ENCODE measurements around the gene ARF3.

ARF3 gene

DNA sequence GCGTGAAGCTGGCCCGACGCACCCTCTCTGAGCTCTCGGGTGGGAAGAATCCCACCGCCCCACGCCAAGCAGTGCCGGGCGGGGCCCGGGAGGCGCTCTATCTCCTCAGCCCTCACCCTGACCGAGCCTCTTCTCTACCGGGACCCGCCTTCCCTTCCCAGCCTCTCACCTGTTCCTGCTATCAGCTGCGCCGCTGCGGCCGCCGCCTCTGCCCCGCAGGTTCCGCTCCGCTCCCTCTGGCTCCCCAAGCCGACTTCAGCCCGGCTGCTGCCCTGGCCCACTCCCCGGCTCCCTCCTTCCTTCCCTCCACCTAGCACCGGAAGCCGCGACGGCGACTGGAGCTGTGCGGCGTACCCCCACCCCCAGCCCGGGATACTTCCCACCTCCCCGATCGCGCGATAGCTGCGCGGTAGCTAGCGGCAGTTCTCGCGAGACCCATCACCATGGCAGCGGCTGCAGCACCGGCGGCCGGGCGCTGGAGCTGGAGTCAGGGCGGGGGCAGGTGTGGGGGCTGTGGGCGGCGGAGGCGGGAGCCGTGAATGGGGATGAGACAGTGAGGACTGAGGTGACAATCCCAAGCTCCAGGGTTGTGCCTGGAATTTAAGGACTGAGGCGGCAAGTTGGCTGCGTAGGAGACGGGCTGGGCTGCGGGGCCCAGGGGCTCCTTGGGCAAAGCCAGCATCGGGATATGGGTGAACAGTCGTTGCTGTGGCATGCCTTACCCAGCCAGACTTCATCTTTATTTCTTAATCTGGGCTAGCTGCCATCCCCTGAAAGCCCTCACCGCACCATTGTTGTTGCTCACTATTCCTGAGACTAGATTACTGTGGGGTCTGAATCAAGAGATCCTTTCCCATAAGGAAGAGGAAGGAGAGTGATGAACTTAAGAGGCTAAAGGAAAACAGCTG lies at the start of gene ARF3:
Gene ARF3, minus strand, starts transcription at position 347 of the 908 bp plus-strand sequence. CDS start 16,392 bp downstream, outside the sequence.
- peak; percentile 80 to 82 for DNase-seq (ENCODE audit: low read depth in 2 of 2)

DNA sequence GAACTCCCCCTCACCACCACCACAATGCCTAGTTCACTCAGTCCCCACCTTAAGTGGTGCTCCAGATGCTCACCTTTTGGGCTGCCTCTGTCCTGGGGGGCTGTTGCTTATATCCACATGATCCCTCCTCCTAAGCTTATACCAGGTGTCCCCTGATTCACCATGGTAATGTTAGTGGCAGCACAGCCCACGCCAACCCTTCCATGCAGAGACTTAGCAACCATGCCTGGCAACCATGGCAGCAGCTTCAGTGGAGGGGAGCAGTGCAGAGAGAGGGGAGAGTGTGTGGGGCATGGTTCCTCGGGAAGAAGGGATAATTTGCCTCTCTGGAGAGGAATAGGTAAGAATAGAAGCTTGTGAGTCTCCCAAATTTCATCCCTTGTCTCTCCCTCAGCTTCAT lies 43.1 kb upstream of the ARF3 start:
- DNase-seq (ENCODE audit: low read depth in 2 of 2), result no peak

DNA sequence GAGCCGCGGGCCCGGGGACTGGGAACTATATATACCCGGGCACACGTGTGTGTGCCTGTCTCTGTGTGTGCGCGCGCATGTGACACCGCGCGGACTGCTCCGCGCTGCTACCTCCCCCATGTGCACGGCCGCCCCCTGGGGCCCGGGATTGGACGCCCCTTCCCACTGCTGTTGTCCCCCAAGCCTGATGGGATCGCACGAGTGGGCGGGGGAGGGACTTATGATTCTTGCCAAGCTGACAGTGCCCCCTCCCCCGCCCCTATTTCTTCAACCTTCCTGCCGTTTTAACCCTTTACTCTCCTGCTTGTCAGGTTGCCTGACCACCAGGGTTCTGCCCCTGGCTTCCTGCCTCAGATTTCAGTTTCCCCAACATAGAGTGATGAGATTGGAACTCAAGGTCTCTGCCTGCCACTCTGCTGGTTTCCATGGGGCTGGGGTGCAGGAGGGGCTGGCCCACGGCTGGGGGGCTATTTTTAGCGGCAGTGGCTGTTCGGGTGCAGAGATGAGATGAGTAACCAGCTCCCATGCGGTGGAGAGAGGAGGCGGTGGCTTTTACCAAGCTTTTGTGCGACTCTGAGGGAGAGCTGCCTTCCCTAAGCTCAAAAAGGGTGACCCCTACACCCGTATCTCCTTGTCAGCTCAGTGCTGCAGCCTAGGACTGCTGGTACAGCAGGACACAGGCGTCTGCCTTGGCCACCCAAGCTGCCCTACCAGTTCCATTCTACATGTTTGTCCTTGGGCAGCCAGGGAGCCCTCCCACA lies 42.3 kb upstream of the ARF3 start, which contains the start of gene DDN:
Gene DDN, minus strand, starts transcription at position 5 of the 761 bp plus-strand sequence. CDS start 88 bp downstream, outside the sequence.
- no peak for DNase-seq (ENCODE audit: low read depth in 2 of 2)

- DNase-seq (ENCODE audit: low read depth in 2 of 2), result no peak
Observed at GRCh38 chr12:48998497-48999353, 41.4 kb upstream of the ARF3 start.

- no peak for DNase-seq (ENCODE audit: low read depth in 2 of 2)
Observed at GRCh38 chr12:48997719-48998496, 40.6 kb upstream of the ARF3 start.

- DNase-seq (ENCODE audit: low read depth in 2 of 2), result peak in 1 of 2 donors; percentile 44
Observed at GRCh38 chr12:48996794-48997718, 39.8 kb upstream of the ARF3 start.

- no peak for DNase-seq (ENCODE audit: low read depth in 2 of 2)
Observed at GRCh38 chr12:48995086-48995879, 38.0 kb upstream of the ARF3 start.

DNA sequence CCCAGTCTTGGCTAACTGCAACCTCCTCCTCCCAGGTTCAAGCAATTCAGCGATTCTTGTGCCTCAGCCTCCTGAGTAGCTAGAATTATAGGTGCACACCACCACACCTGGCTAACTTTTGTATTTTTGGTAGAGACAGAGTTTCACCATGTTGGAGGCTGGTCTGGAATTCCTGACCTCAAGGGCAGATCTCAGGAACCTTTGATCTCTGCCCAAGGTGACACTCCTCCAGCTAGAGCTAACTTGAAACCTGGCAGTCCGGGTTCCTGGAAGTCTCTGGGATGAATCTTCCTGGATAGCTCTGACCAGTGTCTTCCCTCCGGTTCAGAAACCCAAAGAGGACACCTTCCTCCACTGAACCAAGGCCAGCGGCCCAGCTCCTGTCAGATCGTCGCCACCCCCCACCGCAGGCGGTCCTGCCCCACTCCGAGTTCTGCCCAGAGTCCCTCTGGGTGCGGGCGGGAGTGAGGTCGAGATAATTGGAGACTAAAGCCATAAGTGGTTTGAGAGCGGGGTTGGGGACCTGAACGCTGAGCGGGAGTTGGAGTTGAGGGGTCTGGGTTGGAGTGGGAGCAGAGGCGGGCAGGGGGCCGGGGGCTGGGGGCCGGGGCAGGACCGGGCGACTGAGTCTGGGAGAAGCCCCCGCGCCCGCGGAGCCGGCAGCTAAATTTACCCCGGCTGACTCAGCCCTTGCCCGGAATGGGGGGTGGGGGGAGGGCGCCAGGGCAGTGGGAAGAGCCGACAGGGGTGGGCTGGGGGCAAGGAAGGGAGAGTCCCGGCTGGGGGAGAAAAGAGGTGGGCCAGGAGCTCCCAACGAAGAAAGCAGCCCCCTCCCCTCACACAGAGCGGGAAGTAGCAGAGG lies 37.2 kb upstream of the ARF3 start:
- DNase-seq (ENCODE audit: low read depth in 2 of 2), result no peak

- no peak for DNase-seq (ENCODE audit: low read depth in 2 of 2)
Observed at GRCh38 chr12:48993787-48994186, 36.5 kb upstream of the ARF3 start.

GRCh38 chr12:48991247-48992050 lies 34.2 kb upstream of the ARF3 start:
- no peak for DNase-seq (ENCODE audit: low read depth in 2 of 2)

DNA sequence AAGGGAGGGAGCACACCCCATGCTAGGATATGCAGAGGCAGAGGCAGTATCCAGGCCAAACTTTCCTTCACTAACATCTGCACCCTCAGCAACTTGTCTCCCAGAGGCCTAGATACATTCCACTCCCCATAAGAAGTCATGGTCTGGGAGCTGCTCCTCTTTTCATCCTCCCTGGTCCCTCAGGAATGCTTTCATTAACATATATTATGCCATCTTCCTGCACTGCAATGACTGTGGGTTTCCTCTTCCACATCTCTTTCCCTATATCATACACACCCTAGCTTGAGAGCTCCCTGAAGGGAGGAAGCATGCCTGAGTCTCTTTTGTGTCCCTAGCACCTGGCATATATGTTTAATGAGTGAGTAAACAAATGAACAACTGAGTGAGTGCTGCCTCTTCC lies 33.3 kb upstream of the ARF3 start:
- DNase-seq (ENCODE audit: low read depth in 2 of 2), result no peak

DNA sequence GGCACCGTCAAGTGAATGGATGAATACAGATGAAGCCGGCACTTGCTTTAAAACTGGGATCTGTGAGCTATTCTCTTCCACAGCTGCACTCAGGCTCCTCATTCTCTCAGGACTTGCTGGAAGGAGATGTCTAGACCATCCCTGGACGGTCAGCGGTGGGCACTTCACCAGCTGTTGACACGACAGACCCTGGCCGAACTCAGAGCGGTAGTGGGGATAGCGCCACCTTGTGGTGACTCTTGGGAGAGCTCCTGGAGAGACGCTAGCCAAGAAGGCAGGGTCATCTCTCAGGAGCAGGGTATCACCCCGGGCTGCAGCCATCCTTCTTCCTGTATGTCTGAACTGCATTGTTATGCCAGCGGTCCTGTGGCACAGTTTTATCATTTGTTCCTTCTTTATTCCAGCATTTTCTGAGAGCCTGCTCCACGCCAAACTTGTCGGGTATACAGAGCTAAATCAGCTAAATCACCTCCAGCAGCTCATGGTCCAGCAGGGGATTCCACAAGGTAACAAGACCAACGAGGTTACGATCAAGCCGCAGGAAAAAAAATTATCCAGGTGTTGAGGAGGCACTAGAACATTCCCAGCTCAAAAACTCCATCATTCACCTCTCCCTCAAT lies 30.9 kb upstream of the ARF3 start:
- DNase-seq (ENCODE audit: low read depth in 2 of 2), result peak in 1 of 2 donors; percentile 58

GRCh38 chr12:48986720-48987291 lies 29.5 kb upstream of the ARF3 start:
- no peak for DNase-seq (ENCODE audit: low read depth in 2 of 2)

DNA sequence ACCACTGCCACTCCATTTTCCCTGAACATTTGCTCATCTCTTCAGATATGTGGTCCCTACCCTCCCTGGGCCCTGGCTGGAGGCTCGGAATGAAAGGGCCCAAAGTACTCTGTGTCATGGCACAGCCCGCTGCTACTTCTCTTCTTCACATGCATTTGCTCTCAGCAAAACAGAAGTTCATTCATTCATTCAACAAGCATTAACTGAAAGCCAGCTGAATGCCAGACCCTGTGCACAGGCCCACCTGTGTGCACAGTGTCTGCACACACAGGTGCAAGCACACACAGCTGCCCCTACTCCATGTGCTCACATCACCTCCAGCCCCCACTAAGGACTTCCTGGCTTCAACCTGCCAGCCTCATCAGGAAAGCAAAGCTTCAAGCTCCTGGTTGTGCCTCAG lies 28.6 kb upstream of the ARF3 start:
- no peak for DNase-seq (ENCODE audit: low read depth in 2 of 2)

- no peak for DNase-seq (ENCODE audit: low read depth in 2 of 2)
Observed at GRCh38 chr12:48985475-48985897, 28.2 kb upstream of the ARF3 start.

GRCh38 chr12:48982397-48983080 lies 25.3 kb upstream of the ARF3 start:
- no peak for DNase-seq (ENCODE audit: low read depth in 2 of 2)

Data from activated CD8-positive, alpha-beta memory T cell treated with anti-CD3 and anti-CD28 coated beads for 4 hours (primary cell).